CD8-positive, alpha-beta memory T cell (primary cell): Measurements from ENCODE around the gene BTBD18. TPM values are rescaled to one million over a fixed set of nuclear protein-coding genes. Genes with fewer than 3 reads are reported as not detected.
A peak's percentile ranks its signal among the peaks of the same experiment; 100 is the strongest.

Experiments
- CTCF ChIA-PET: fragments of 350-600 bp; sonication (Branson Sonifier 250); formaldehyde crosslinking; loops from one replicate; lab custom pipeline; 2021; ENCODE audit warnings: antibody characterized with exemption; lab: Charles Lee
- POLR2A ChIA-PET: fragments of 350-600 bp; sonication (Branson Sonifier 250); formaldehyde crosslinking; loops from one replicate; lab custom pipeline; 2021; ENCODE audit warnings: antibody characterized with exemption; lab: Charles Lee
- DNase-seq, 5 donors: peaks; one replicate each; pipeline versions ENCODE4 v3.0.0 to v3.0.0-alpha.2; 2020 to 2022; ENCODE audit warnings: mixed read lengths in 1 of 5
- H3K27ac ChIP-seq: one replicate; pipeline ENCODE4 v1.7.0; 2013; ENCODE audit warnings: low read depth, mild to moderate bottlenecking, low read length, moderate library complexity
- H3K27me3 ChIP-seq: 2 replicates; pipeline ENCODE4 v1.7.0; 2013; ENCODE audit warnings: low read length, mild to moderate bottlenecking; ENCODE audit not compliant: insufficient read depth, poor library complexity, severe bottlenecking
- H3K36me3 ChIP-seq: 2 replicates; pipeline ENCODE4 v1.7.0; 2013; ENCODE audit warnings: mild to moderate bottlenecking, low read length, moderate library complexity; ENCODE audit not compliant: insufficient read depth
- H3K4me1 ChIP-seq: 2 replicates; pipeline ENCODE4 v1.7.0; 2013; ENCODE audit warnings: mild to moderate bottlenecking, low read length, moderate library complexity; ENCODE audit not compliant: insufficient read depth
- H3K4me3 ChIP-seq: 2 replicates; pipeline ENCODE4 v1.7.0; 2013; ENCODE audit warnings: mild to moderate bottlenecking, low read length
- H3K9me3 ChIP-seq: 2 replicates; pipeline ENCODE4 v1.7.0; 2013; ENCODE audit warnings: mild to moderate bottlenecking, low read length
- H3K27ac Mint-ChIP-seq, 8 donors: one replicate each; pipeline ENCODE4 v1.8.0; 2020 to 2021; ENCODE audit warnings: mixed read lengths in 8 of 8, mild to moderate bottlenecking in 6 of 8, inconsistent platforms in 3 of 8, moderate library complexity in 3 of 8
- H3K27me3 Mint-ChIP-seq, 2 donors: one replicate each; pipeline ENCODE4 v1.8.0; 2020 to 2021; ENCODE audit warnings: mixed read lengths in 2 of 2, mild to moderate bottlenecking in 1 of 2, moderate library complexity in 1 of 2
- H3K36me3 Mint-ChIP-seq, 3 donors: one replicate each; pipeline ENCODE4 v1.8.0; 2020 to 2021; ENCODE audit warnings: mixed read lengths in 3 of 3, inconsistent platforms in 1 of 3, mild to moderate bottlenecking in 1 of 3
- H3K4me1 Mint-ChIP-seq, 3 donors: one replicate each; pipeline ENCODE4 v1.8.0; 2020 to 2021; ENCODE audit warnings: mixed read lengths in 3 of 3, inconsistent platforms in 1 of 3, mild to moderate bottlenecking in 1 of 3
- H3K4me3 Mint-ChIP-seq, 7 donors: one replicate each; pipeline ENCODE4 v1.8.0; 2020 to 2021; ENCODE audit warnings: mixed read lengths in 7 of 7, mild to moderate bottlenecking in 6 of 7, moderate library complexity in 4 of 7, inconsistent platforms in 2 of 7
- H3K9me3 Mint-ChIP-seq, 5 donors: one replicate each; pipeline ENCODE4 v1.8.0; 2020 to 2022; ENCODE audit warnings: mixed read lengths in 5 of 5, mild to moderate bottlenecking in 3 of 5, moderate library complexity in 2 of 5, inconsistent platforms in 1 of 5
- polyA plus RNA-seq: library from polyadenylated mRNA; unstranded; fragments of 300-500 nt; fragmentation: Illumina TruSeq; gene quantifications from one replicate; pipeline ENCODE4 v1.2.3, GENCODE V29; 2021
- total RNA-seq, 2 experiments: library from RNA; stranded (reverse); gene quantifications; one replicate each; pipeline ENCODE4 v1.2.3, GENCODE V29; 2021

Gene BTBD18, protein sequence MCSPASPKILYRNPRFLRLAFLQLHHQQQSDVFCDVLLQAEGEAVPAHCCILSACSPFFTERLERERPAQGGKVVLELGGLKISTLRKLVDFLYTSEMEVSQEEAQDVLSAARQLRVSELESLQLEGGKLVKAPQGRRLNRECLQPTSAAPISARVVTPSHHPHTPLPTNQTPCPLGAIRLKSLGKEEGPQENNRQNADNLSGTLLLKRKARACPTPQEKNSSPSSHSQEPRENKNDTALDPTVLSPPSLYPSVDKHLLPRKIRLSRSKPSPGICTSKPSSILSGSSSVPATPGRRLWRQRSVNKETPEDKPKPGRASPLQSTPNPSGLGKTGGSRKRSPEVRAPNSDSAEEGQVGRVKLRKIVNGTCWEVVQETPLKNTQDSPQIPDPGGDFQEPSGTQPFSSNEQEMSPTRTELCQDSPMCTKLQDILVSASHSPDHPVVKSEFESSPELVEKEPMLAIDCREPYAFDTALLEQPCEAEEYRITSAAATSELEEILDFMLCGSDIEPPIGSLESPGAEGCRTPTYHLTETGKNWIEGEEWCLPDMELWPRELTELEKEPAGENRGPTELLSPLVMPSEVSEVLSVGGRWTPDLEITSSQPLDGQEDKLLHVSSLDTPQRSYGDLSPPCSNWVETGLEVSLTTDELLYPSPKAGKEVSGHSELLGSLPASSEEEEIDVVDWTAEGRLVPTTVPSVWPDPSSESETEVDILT
- total RNA-seq = not detected
- 0.89 TPM for polyA plus RNA-seq

- H3K4me1 Mint-ChIP-seq = peaks cover 0 to 13% (median 3%) of the 10 kb centered on the region in 3 donors
- H3K27ac Mint-ChIP-seq = peak within 1 kb of the TSS in 4 of 8 donors; percentile 24 to 86 (median 71)
- Histone ChIP-seq H3K36me3 (no peaks in the 10 kb centered on the region), H3K27ac (no peak within 1 kb of the TSS), H3K4me1 (no peaks in the 10 kb centered on the region), H3K27me3 (no peaks in the 10 kb centered on the region), H3K4me3 (no peak within 1 kb of the TSS), H3K9me3 (no peaks in the 10 kb centered on the region)
- no peak for DNase-seq
- H3K36me3 Mint-ChIP-seq = peaks cover 0 to 17% (median 9%) of the 10 kb centered on the region in 3 donors
- no peak within 1 kb of the TSS for H3K4me3 Mint-ChIP-seq
- ChIA-PET POLR2A (interaction anchor here (1.4 kb wide), 1 partner anchor 20 kb away, joined by 3 read pairs; no protein-coding TSS in a partner anchor), CTCF (interaction anchor here (0.9 to 2.0 kb wide), 4 partner anchors 9 to 49 kb away, joined by 4 to 9 read pairs (median 7); partner anchors contain the start of genes CTNND1 and SELENOH)
- no peaks in the 10 kb centered on the region for H3K9me3 Mint-ChIP-seq
- no peaks in the 10 kb centered on the region for H3K27me3 Mint-ChIP-seq
Measured at GRCh38 chr11:57751676-57752253, at the start of gene BTBD18. TSS of gene BTBD18 (minus strand) at chr11:57751819. CDS start at chr11:57751188, 631 bp downstream.

DNA sequence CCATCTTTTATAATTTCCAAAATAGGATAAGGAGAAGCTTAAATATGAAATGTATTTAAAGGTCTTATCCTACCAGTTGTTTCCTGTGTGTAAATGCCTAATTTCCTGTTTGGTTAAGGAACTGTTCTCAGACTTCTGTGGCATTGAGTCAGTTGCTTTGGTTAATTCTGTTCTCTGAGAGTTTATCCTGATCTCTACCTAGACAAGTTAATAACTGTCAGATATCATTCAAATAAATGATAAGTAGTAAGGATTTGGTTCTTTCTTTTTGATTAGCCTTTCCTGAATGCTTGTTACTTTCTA lies 49.5 kb upstream of the BTBD18 start:
- no peaks in the 10 kb centered on the region for H3K27me3 ChIP-seq
- ChIA-PET POLR2A (interaction anchor here (0.6 to 1.5 kb wide), 3 partner anchors 28 to 89 kb away, joined by 3 to 4 read pairs (median 4); partner anchors contain the start of genes MED19, SELENOH and TMX2), CTCF (interaction anchor here (0.7 to 5.0 kb wide), 34 partner anchors 9 to 725 kb away, joined by 3 to 41 read pairs (median 4); partner anchors contain the start of genes BTBD18, MED19, SELENOH and TMX2)
- Mint-ChIP-seq H3K27ac (peak overlapping the region in 7 of 8 donors; percentile 59 to 92 (median 86)), H3K36me3 (peaks cover 0 to 47% (median 9%) of the 10 kb centered on the region in 3 donors), H3K4me3 (no peak overlapping the region), H3K9me3 (no peaks in the 10 kb centered on the region), H3K4me1 (peaks cover 11 to 21% (median 13%) of the 10 kb centered on the region in 3 donors), H3K27me3 (peaks cover 0 to 2% of the 10 kb centered on the region in 2 donors)
- H3K4me3 ChIP-seq = no peak overlapping the region
- DNase-seq = no peak
- H3K9me3 ChIP-seq = no peaks in the 10 kb centered on the region
- H3K4me1 ChIP-seq = peaks cover 22% of the 10 kb centered on the region
- no peaks in the 10 kb centered on the region for H3K36me3 ChIP-seq
- no peak overlapping the region for H3K27ac ChIP-seq

DNA sequence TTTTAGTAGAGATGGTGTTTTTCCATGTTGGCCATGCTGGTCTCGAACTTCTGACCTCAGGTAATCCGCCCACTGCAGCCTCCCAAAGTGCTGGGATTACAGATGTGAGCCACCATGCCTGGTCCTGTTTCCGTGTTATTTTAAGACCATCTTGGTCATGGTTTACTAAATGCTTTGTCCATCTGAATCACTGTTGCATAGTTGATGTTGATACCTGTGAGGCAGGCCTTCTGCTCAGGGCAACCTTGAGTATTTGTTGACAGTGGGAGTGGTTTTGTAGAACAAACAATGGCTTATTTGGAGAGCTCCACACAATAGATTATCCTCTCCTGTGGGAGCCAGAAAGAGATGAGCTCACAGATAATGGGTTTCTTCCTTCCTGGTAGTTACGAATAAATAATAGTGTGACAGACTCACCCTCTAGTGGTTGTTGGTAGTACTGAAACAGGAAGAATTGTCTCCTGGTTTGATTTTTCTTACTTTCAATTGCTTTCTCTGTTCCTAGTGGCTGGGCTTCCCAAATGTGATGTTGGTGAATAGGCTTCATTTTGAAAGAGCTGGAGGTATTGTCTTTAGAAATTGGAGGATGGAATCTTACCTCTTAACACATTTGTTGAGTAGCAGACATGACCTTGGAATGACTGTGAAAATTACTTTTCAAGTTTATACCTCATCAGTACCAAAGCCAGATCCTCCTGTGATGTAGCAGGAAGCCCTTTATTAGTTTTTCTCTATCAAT lies 49.0 kb upstream of the BTBD18 start:
- ChIA-PET CTCF (interaction anchor here (0.6 to 5.0 kb wide), 47 partner anchors 9 to 767 kb away, joined by 3 to 41 read pairs (median 4); partner anchors contain the start of genes BTBD18, MED19, SELENOH and TMX2), POLR2A (interaction anchor here (0.6 to 1.5 kb wide), 4 partner anchors 27 to 133 kb away, joined by 3 to 4 read pairs (median 4); partner anchors contain the start of genes MED19, SELENOH, TMX2 and ZDHHC5)
- no peaks in the 10 kb centered on the region for H3K9me3 Mint-ChIP-seq
- no peak overlapping the region for H3K4me3 ChIP-seq
- H3K27me3 ChIP-seq = no peaks in the 10 kb centered on the region
- peaks cover 22% of the 10 kb centered on the region for H3K4me1 ChIP-seq
- H3K4me1 Mint-ChIP-seq = peaks cover 11 to 21% (median 13%) of the 10 kb centered on the region in 3 donors
- H3K27ac Mint-ChIP-seq = peak overlapping the region; percentile 30 to 92 (median 86)
- no peaks in the 10 kb centered on the region for H3K36me3 ChIP-seq
- DNase-seq = peak in 2 of 5 donors; percentile 57 to 65
- peaks cover 0 to 45% (median 9%) of the 10 kb centered on the region in 3 donors for H3K36me3 Mint-ChIP-seq
- peaks cover 0 to 2% of the 10 kb centered on the region in 2 donors for H3K27me3 Mint-ChIP-seq
- no peaks in the 10 kb centered on the region for H3K9me3 ChIP-seq
- H3K4me3 Mint-ChIP-seq = peak overlapping the region in 2 of 7 donors; percentile 15 to 41
- H3K27ac ChIP-seq = no peak overlapping the region

GRCh38 chr11:57798905-57799559 lies 47.4 kb upstream of the BTBD18 start:
- ChIA-PET POLR2A (interaction anchor here (0.7 kb wide), 1 partner anchor 707 kb away, joined by 4 read pairs; no protein-coding TSS in a partner anchor), CTCF (interaction anchor here (2.0 to 5.0 kb wide), 3 partner anchors 11 to 230 kb away, joined by 5 to 41 read pairs (median 20); partner anchors contain the start of gene UBE2L6)
- peaks cover 0 to 2% of the 10 kb centered on the region in 2 donors for H3K27me3 Mint-ChIP-seq
- peak overlapping the region; percentile 33 to 87 (median 72) for H3K27ac Mint-ChIP-seq
- peaks cover 25% of the 10 kb centered on the region for H3K4me1 ChIP-seq
- no peak overlapping the region for H3K4me3 ChIP-seq
- no peaks in the 10 kb centered on the region for H3K27me3 ChIP-seq
- H3K9me3 Mint-ChIP-seq = no peaks in the 10 kb centered on the region
- no peak overlapping the region for H3K4me3 Mint-ChIP-seq
- no peak for DNase-seq
- H3K9me3 ChIP-seq = no peaks in the 10 kb centered on the region
- H3K36me3 Mint-ChIP-seq = peaks cover 0 to 37% (median 11%) of the 10 kb centered on the region in 3 donors
- H3K36me3 ChIP-seq = no peaks in the 10 kb centered on the region
- H3K4me1 Mint-ChIP-seq = peaks cover 14 to 24% (median 15%) of the 10 kb centered on the region in 3 donors
- H3K27ac ChIP-seq = no peak overlapping the region

DNA sequence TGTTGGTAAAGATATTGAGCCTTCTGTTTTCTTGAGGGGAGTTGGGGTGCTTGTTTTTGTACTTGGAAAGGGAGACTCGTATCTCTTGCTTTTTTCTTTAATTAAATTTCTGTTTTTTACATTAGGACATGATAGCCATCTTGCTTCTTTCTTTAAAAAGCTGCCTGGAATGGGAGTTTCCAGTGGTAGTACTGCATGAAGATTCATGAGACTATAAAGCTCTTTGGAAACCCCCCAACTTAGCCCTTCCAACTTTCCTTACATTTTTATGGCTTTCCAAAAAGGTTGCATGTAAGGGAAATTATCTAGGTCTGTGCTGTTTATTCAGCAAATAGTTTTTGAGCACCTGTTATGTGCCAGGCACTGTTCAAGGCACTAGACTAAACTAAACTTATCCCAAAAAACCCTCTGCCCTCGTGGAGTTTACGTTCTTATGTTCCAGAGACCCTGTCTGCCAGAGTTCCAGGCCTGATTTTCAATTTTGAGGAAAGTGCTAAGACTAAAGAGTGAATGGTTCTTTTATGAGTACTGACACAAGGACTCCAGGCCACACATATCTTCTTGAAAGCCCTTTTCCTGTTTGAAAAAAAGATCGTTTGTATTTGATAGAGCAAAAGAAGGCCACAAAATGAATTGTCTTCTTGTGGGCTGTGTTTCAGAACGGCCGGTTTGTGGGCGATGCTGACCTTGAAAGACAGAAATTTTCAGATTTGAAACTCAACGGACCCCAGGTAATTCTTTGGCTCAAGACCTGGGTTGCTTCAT lies 41.9 kb upstream of the BTBD18 start:
- H3K27ac Mint-ChIP-seq = peak overlapping the region; percentile 80 to 99 (median 96)
- H3K4me3 Mint-ChIP-seq = peak overlapping the region; percentile 6 to 85 (median 66)
- no peak overlapping the region for H3K27ac ChIP-seq
- no peak for DNase-seq
- no peaks in the 10 kb centered on the region for H3K27me3 ChIP-seq
- POLR2A ChIA-PET = interaction anchor here (0.9 kb wide), 1 partner anchor 52 kb away, joined by 3 read pairs; the partner anchor contains the start of gene SELENOH
- H3K9me3 Mint-ChIP-seq = no peaks in the 10 kb centered on the region
- H3K36me3 ChIP-seq = no peaks in the 10 kb centered on the region
- H3K4me1 ChIP-seq = peaks cover 38% of the 10 kb centered on the region
- CTCF ChIA-PET = interaction anchor here (1.4 kb wide), 1 partner anchor 226 kb away, joined by 5 read pairs; the partner anchor contains the start of gene UBE2L6
- H3K36me3 Mint-ChIP-seq = peaks cover 0 to 17% (median 4%) of the 10 kb centered on the region in 3 donors
- peaks cover 0 to 1% of the 10 kb centered on the region in 2 donors for H3K27me3 Mint-ChIP-seq
- H3K4me3 ChIP-seq = no peak overlapping the region
- no peaks in the 10 kb centered on the region for H3K9me3 ChIP-seq
- H3K4me1 Mint-ChIP-seq = peaks cover 33 to 36% (median 36%) of the 10 kb centered on the region in 3 donors

- H3K27me3 ChIP-seq = no peaks in the 10 kb centered on the region
- Mint-ChIP-seq H3K4me1 (peaks cover 33 to 36% (median 36%) of the 10 kb centered on the region in 3 donors), H3K27me3 (peaks cover 0 to 1% of the 10 kb centered on the region in 2 donors), H3K27ac (peak overlapping the region; percentile 80 to 99 (median 96)), H3K9me3 (no peaks in the 10 kb centered on the region), H3K4me3 (peak overlapping the region in 6 of 7 donors; percentile 62 to 85 (median 73)), H3K36me3 (peaks cover 0 to 16% (median 4%) of the 10 kb centered on the region in 3 donors)
- H3K4me1 ChIP-seq = peaks cover 37% of the 10 kb centered on the region
- POLR2A ChIA-PET = no interaction called here
- peak in 1 of 5 donors; percentile 16 for DNase-seq
- peak overlapping the region; percentile 52 for H3K4me3 ChIP-seq
- peak overlapping the region; percentile 17 for H3K27ac ChIP-seq
- no peaks in the 10 kb centered on the region for H3K36me3 ChIP-seq
- CTCF ChIA-PET = interaction anchor here (1.4 kb wide), 1 partner anchor 225 kb away, joined by 5 read pairs; the partner anchor contains the start of gene UBE2L6
- H3K9me3 ChIP-seq = no peaks in the 10 kb centered on the region
Measured at GRCh38 chr11:57792870-57793269, 41.3 kb upstream of the BTBD18 start.
